HEK293 (cell line): ENCODE results near the gene FRMPD2.

Source experiments
- CTCF ChIP-seq: fragments of 450-650 bp; formaldehyde crosslinking; IDR thresholded peaks from 2 replicates; pipeline ENCODE4 v1.5.1; 2016; ENCODE audit warnings: missing biosample characterization, missing genetic modification characterization
- KLF10 ChIP-seq: fragments of 450-650 bp; IDR thresholded peaks from 2 replicates; pipeline ENCODE4 v1.5.1; 2018; ENCODE audit warnings: missing biosample characterization, mild to moderate bottlenecking, missing genetic modification characterization
- YY1 ChIP-seq: fragments of 450-650 bp; formaldehyde crosslinking; IDR thresholded peaks from 2 replicates; pipeline ENCODE4 v1.5.1; 2018; ENCODE audit warnings: missing biosample characterization, missing genetic modification characterization
- ZNF121 ChIP-seq: fragments of 450-650 bp; formaldehyde crosslinking; IDR thresholded peaks from 2 replicates; pipeline ENCODE4 v1.5.1; 2016; ENCODE audit warnings: missing biosample characterization, missing genetic modification characterization
- ZNF138 ChIP-seq: fragments of 450-650 bp; formaldehyde crosslinking; IDR thresholded peaks from 2 replicates; pipeline ENCODE4 v1.5.1; 2016; ENCODE audit warnings: missing biosample characterization, missing genetic modification characterization, borderline replicate concordance
- ZNF223 ChIP-seq: fragments of 450-650 bp; formaldehyde crosslinking; IDR thresholded peaks from 2 replicates; pipeline ENCODE4 v1.5.1; 2016; ENCODE audit warnings: missing biosample characterization, missing genetic modification characterization
- ZNF23 ChIP-seq: fragments of 450-650 bp; formaldehyde crosslinking; IDR thresholded peaks from 2 replicates; pipeline ENCODE4 v1.5.1; 2016; ENCODE audit warnings: missing biosample characterization, missing genetic modification characterization, borderline replicate concordance
- ZNF24 ChIP-seq: fragments of 450-650 bp; formaldehyde crosslinking; IDR thresholded peaks from 2 replicates; pipeline ENCODE4 v1.5.1; 2016; ENCODE audit warnings: missing biosample characterization, missing genetic modification characterization
- ZNF501 ChIP-seq: fragments of 450-650 bp; formaldehyde crosslinking; IDR thresholded peaks from 2 replicates; pipeline ENCODE4 v1.5.1; 2016; ENCODE audit warnings: missing biosample characterization, missing genetic modification characterization
- ZNF530 ChIP-seq: fragments of 450-650 bp; formaldehyde crosslinking; IDR thresholded peaks from 2 replicates; pipeline ENCODE4 v1.5.1; 2016; ENCODE audit warnings: low read depth, missing biosample characterization, missing genetic modification characterization
- ZNF639 ChIP-seq: fragments of 450-650 bp; formaldehyde crosslinking; IDR thresholded peaks from 2 replicates; pipeline ENCODE4 v1.5.1; 2016; ENCODE audit warnings: missing biosample characterization, missing genetic modification characterization
- ZNF677 ChIP-seq: fragments of 450-650 bp; IDR thresholded peaks from 2 replicates; pipeline ENCODE4 v1.5.0; 2018; ENCODE audit warnings: missing biosample characterization, mild to moderate bottlenecking, missing genetic modification characterization, moderate library complexity
- ZSCAN16 ChIP-seq: fragments of 450-650 bp; formaldehyde crosslinking; IDR thresholded peaks from 2 replicates; pipeline ENCODE4 v1.5.1; 2016; ENCODE audit warnings: missing biosample characterization, missing genetic modification characterization
- ZSCAN30 ChIP-seq: fragments of 450-650 bp; IDR thresholded peaks from 2 replicates; pipeline ENCODE4 v1.5.1; 2018; ENCODE audit warnings: missing biosample characterization, mild to moderate bottlenecking, missing genetic modification characterization, moderate library complexity

- TF ChIP-seq YY1 = no peak
- TF ChIP-seq ZNF639 (tag by site-specific recombination) = no peak
- TF ChIP-seq CTCF = no peak
- no peak for TF ChIP-seq ZNF24
- TF ChIP-seq ZNF138 (tag by site-specific recombination) = no peak
- no peak for TF ChIP-seq ZSCAN16 (tag by site-specific recombination)
- no peak for TF ChIP-seq KLF10 (tag by site-specific recombination)
- TF ChIP-seq ZSCAN30 (tag by site-specific recombination) = no peak
- no peak for TF ChIP-seq ZNF677 (tag by site-specific recombination)
- no peak for TF ChIP-seq ZNF23
- TF ChIP-seq ZNF501 (tag by site-specific recombination) = no peak
- TF ChIP-seq ZNF530 (tag by site-specific recombination) = no peak
- TF ChIP-seq ZNF121 (tag by site-specific recombination) = no peak
- no peak for TF ChIP-seq ZNF223 (tag by site-specific recombination)
Observed at GRCh38 chr10:48234295-48234694, 40.2 kb downstream of the FRMPD2 start.
